HG02884 (cell line): ENCODE data around the gene KIFC1.
A peak's percentile ranks its signal among the peaks of the same experiment; 100 is the strongest.
"Not testable (repeated sequence)": the region's sequence is repeated elsewhere in the genome, so short reads cannot be mapped to it uniquely, and the experiment has no call there.

Source experiments
- ATAC-seq: cut with Tn5 transposase; IDR thresholded peaks from one replicate; pipeline ENCODE4 v1.9.1; 2021; ENCODE audit warnings: mild to moderate bottlenecking, moderate library complexity; ENCODE audit not compliant: unreplicated experiment

The KIFC1 gene

DNA sequence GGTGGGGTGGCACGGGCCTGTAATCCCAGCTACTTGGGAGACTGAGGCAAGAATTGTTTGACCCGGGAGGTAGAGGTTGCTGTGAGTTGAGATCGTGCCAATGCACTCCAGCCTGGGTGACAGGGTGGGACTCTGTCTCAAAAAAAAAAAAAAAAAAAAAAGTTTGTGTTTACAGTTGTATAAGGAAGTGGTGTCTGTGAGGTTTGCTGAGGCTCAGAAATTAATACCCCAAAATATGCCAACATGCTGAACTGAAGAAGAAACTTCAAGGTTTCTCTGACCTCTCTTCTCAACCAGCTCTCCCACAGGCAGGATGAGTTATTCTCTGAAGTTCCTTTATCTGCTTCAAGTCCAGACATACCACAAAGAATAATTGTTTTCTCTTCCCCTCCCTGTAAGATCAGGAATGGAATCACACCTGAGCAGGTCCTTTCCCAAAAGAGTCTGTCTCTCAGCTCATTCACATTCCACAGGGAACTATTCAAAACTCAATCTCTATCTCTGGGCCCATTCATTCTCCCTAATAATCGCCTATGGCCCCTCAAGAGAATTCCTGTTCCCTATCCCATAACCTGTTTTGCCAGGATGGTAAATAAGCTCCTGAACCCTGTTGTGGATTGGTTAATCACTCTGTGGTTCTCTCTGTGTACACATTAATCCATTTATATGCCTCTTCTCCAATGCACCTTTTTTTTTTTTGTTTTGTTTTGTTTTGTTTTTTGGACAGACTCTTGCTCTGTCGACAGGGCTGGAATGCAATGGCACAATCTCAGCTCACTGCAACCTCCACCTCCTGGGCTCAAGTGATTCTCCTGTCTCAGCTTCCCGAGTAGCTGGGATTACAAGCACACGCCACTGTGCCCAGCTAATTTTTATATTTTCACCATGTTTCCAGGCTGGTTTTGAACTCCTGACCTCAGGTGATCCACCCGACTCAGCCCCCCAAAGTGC lies 17.4 kb upstream of the KIFC1 start:
- ATAC-seq: no peak

GRCh38 chr6:33375143-33375671 lies 16.4 kb upstream of the KIFC1 start:
- no peak for ATAC-seq

DNA sequence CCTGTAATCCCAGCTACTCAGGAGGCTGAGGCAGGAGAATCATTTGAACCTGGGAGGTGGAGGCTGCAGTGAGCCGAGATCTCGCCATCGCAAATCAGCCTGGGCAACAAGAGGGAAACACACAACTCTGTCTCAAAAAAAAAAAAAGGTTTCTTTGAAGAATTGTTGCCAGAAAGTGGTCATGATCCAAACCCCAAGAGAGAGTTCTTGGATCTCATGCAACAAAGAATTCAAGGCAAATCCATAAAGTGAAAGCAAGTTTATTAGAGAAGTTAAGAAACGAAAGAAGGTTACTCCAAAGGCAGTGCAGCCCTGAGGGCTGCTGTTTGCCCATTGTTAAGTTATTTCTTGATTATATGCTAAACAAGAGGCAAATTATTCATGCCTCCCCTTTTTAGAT lies 14.5 kb upstream of the KIFC1 start:
- no peak for ATAC-seq

DNA sequence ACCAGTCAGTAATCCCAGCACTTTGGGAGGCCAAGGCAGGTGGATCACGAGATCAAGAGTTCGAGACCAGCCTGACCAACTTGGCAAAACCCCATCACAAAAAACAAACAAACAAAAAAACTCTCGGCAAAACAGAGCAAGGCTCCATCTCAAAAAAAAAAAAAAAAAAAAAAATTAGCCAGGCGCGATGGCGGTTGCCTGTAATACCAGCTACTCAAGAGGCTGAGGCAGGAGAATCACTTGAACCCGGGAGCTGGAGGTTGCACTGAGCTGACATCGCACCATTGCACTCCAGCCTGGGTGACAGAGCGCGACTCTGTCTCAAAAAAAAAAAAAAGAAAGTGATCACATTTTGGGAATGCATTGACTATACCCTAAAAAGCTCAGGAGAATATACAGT lies 12.4 kb upstream of the KIFC1 start:
- ATAC-seq: not testable (repeated sequence)

DNA sequence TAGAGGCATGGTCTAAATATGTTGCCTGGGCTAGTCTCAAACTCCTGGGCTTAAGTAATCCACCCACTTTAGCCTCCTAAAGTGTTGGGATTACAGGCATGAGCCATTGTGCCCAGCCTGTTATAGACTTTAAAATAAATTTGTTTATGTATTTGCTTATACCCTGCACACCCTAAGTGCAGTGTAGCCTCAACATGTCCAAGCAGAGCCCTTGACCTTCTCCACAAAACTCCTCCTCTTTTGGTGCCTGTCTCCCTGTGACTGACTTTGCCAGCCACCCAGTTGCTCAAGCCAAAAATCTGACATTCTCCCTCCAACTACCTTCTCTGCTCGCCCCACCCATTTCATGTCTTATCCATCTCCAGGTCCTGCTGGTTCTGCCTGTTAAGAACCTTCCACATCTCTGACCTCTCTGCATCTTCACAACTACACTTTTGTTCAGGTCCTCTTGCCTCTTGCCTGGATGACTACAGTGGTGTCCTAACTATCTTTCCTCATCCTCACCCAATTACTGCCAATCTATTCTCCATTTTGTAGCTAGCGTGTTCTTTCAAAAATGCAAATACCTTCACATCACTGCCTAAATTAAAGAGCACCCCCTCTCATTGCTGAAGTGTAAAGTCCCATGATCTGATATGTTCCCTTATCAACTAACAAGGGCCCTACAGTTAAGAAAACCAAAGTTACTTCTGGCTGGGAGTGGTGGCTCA lies 11.2 kb upstream of the KIFC1 start:
- no peak for ATAC-seq

GRCh38 chr6:33383427-33384185 lies 8.0 kb upstream of the KIFC1 start:
- ATAC-seq: no peak

GRCh38 chr6:33384581-33385020 lies 7.0 kb upstream of the KIFC1 start:
- ATAC-seq: no peak

DNA sequence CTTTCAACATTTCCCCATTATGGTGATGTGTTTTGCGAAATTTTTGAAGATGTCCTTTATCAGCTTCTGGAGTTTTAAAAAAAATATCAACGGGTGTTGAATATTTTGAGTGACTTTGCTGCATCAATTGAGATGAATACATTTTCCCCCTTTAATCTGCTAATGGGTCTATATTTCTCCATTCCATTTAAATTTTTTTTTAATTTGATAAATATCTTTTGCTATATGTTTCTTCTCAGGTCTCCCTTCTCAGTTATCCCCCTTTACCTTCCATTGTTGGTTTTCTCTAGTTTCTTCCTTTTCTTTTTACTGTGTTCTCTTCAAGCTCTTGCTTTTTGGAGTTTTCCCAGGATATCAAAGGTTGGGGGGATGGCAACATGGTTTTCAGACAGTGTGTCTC lies 1.4 kb upstream of the KIFC1 start:
- no peak for ATAC-seq

DNA sequence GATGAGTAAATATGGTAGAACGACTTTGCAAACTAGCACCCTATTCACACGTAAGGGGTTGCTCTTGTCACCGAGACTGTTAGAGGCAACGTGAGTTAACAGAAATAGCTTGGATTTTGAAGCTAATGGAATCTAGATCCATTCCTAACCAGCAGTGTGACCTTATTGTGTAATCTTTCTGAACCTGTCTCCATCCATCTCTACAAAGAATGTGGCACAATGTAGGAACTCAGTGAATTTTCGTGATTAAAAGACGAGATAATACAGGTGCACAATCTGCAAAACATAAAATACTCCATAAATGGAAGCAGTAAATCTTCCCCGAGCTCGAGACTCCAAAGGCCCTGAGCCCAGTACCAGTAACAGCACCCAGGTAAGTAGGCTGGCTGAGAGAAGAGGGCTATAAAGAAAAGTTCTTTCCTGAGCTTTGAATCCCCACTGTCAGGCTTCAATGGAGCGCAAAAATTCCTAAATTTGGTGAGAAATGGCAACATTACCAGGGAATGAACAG lies 801 bp upstream of the KIFC1 start:
- ATAC-seq: no peak

DNA sequence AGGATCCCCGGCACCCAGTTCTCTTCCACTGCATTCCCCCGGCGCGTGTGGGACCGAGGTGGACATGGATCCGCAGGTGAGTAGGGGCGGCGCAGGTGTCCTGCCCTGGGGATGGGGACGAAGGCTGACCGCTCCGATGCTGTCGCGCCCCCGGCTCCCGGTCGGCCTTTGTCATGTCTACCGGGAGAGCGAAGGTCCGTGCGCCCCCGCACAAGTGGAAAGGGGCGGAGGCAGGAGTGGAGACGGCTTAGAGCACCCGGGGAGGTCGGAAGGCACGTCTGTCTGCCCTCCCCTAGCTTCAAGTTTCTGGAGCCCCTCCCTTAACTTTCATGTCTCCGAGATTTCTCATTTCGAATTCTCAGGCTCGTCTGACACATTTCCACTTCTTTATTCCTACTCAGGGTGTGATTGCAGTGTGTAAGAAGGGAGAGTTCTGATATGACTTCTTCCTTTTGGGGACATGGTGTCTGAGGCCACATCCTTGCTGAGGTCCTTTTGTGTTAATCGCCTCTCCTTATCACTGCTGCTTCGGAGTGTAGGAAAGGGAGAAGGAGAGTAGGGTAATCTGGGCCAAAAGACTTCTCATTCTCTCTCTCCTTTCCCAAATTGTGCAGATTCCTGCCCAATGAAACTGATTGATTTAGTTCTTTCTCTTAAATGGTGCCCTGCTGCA lies 435 bp downstream of the KIFC1 start:
- peak; percentile 13 for ATAC-seq

GRCh38 chr6:33392595-33392948 lies 949 bp downstream of the KIFC1 start:
- ATAC-seq: no peak

DNA sequence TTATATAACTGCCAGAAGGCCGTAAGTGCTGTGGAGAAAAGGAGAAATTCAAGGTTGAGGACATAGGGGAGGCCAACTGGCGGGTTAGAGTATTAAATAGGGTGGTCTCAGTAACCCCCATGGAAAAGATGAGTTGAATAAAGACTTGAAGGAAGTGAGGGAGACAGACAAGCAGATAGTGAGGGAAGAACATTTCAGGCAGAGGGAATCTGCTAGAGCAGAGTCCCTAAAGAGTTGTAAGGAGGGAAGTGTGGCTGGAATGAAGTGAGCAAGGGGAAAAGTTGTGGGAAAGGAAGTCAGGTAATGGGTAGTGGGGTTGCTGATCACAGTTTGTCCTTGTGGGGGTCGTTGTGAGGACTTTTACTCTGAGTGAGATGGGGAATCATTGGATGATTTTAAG lies 1.4 kb downstream of the KIFC1 start:
- ATAC-seq: no peak

- ATAC-seq: no peak
Measured at GRCh38 chr6:33397541-33397940, 5.9 kb downstream of the KIFC1 start.

GRCh38 chr6:33398601-33399000 lies 7.0 kb downstream of the KIFC1 start:
- not testable (repeated sequence) for ATAC-seq

DNA sequence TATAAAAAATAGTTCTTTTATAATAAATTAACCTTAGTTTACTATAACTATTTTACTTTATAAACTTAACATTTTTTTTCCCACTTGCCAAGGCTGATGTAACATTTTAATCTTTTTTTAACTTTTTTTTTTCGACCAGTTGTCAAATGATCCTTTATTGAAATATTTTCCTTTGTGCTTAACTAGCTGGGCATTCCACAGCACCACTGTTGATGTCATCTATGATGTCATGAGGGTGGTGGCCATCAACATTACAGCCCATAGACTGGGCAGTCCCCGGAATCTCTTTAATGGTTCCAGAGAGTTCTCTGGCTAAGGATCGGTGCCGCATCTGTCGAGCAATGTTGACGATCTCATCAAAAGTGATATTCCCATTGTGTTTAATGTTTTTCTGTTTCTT lies 8.3 kb downstream of the KIFC1 start:
- ATAC-seq: not testable (repeated sequence)

- ATAC-seq: no peak
Measured at GRCh38 chr6:33404884-33405283, 13.3 kb downstream of the KIFC1 start.

GRCh38 chr6:33405386-33405940 lies 13.8 kb downstream of the KIFC1 start:
- ATAC-seq: no peak

DNA sequence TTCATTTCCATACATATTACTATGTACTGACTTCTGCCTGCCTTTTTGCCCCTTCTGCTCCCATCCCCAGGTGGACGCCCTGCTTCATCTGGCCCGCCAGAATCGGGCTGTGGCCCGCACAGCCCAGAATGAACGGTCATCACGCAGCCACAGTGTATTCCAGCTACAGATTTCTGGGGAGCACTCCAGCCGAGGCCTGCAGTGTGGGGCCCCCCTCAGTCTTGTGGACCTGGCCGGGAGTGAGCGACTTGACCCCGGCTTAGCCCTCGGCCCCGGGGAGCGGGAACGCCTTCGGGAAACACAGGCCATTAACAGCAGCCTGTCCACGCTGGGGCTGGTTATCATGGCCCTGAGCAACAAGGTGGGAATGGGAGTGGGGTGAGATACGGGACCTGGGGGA lies 14.5 kb downstream of the KIFC1 start:
- no peak for ATAC-seq

- no peak for ATAC-seq
Measured at GRCh38 chr6:33407132-33407718, 15.6 kb downstream of the KIFC1 start.
